Retinal pigment epithelial cell (primary cell): ENCODE measurements around the gene FYN.

Source experiments
- DNase-seq: peaks from one replicate; pipeline ENCODE4 v3.0.0-alpha.2; 2010; ENCODE audit warnings: low read depth
- H3K4me3 ChIP-seq: 2 replicates; pipeline ENCODE4 v1.5.1; 2011; ENCODE audit warnings: mild to moderate bottlenecking, low read length, control low read depth, moderate library complexity
- TF ChIP-seq, protein P1 (sequence below): conservative IDR thresholded peaks from 2 replicates; pipeline ENCODE4 v1.5.1; 2011; ENCODE audit warnings: low read depth, low read length, control low read depth, inconsistent platforms

Gene FYN

DNA sequence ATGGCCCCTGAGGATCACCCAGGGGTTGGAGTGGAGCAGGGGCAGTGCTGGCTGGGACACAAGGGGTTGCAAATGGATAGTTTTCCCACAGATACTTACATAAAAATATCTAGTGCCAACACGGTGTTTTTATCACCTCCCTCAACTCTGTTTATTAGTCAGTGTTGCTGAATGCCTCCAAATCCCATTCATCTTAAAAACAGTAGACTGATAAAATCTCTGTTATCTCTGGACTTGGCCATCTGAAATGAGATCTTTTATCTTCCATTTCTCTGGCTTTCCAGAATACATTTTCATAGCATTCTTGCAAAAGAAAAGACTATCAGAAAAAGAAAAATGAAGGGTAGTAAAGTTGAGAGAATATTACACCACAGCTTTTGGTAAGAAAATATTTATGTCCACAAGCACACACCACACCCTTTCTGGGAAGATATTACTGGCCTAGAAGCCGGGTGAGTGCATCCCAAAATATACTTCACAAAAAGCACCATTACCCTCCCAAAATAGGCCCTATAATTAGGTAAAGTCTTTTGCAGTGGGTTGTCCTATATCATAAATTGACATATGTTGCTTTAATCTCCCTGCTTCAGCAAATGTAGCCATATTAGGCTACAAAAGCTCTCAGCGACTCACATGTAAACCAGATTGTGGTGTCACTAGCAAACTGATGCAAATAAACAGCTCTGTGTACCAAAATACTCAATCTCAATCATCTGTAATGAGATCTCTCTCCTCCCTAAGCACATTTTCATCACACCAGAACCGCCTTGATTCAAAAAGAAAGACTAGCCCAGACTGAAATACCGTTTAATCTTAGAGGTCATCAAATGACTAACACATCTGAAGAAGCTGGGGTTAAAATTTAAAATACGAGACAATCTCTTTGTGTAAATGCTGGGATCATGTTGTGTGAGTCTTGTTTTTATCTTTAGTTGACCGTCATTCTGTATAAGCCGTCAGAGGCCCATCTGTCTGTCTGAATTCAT lies 96.7 kb downstream of the FYN start:
- TF ChIP-seq, protein P1, sequence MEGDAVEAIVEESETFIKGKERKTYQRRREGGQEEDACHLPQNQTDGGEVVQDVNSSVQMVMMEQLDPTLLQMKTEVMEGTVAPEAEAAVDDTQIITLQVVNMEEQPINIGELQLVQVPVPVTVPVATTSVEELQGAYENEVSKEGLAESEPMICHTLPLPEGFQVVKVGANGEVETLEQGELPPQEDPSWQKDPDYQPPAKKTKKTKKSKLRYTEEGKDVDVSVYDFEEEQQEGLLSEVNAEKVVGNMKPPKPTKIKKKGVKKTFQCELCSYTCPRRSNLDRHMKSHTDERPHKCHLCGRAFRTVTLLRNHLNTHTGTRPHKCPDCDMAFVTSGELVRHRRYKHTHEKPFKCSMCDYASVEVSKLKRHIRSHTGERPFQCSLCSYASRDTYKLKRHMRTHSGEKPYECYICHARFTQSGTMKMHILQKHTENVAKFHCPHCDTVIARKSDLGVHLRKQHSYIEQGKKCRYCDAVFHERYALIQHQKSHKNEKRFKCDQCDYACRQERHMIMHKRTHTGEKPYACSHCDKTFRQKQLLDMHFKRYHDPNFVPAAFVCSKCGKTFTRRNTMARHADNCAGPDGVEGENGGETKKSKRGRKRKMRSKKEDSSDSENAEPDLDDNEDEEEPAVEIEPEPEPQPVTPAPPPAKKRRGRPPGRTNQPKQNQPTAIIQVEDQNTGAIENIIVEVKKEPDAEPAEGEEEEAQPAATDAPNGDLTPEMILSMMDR = no peak
- DNase-seq = no peak
- H3K4me3 ChIP-seq = no peak overlapping the region

DNA sequence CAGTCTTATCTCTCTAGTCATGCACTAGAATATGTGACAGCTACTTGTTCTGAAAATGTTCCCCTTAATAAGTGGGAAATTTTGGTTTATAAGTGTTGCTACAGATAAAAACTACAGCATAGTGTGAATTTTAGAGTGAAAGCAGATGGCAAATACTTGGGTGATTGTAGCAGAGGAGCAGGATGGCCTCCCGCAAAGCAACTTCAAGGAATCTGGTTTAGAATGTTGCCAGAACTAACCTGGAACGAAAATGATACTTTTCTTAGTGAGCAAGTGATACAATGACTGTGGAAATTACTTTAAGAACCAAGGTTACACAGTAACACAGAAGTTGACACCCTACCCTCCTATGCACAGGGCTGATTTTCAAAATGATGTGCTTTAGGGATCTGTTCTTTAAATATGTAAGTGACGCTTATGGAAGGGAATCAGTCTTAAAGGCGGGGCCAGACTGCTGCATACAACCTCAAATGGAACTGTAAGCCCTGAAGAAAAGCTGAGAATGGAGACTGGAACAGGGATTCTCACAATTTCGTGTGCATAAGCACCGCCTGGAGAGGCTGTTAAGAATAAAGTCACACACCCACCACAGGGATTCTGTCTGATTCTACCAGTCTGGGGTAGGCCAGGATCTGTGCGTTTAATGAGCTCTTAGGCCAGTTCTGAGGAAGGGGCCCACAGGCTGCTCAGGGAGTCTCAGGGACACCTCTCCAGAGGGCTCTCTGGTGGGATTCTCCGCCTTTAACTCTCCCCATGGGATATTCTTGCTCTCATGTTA lies 97.9 kb downstream of the FYN start:
- no peak overlapping the region for H3K4me3 ChIP-seq
- no peak for DNase-seq
- TF ChIP-seq, protein P1 = no peak

DNA sequence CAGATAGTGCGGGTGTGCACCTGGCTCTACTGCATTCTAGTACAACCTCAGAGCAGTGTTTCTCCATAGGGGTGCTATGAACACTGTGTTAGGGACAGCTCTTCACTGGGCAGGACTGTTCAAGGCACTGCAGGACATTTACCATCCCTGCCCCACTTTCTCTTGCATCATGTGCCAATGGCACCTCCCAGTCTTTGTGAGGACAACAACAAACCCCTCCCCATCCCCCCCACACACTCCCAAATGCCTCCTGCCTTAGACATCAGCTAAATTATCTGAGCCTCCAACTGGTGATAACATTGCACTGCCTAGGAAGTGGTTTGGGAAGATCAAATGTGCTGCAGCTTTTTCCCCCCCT lies 98.9 kb downstream of the FYN start:
- TF ChIP-seq, protein P1 = no peak
- DNase-seq = no peak
- H3K4me3 ChIP-seq = no peak overlapping the region

DNA sequence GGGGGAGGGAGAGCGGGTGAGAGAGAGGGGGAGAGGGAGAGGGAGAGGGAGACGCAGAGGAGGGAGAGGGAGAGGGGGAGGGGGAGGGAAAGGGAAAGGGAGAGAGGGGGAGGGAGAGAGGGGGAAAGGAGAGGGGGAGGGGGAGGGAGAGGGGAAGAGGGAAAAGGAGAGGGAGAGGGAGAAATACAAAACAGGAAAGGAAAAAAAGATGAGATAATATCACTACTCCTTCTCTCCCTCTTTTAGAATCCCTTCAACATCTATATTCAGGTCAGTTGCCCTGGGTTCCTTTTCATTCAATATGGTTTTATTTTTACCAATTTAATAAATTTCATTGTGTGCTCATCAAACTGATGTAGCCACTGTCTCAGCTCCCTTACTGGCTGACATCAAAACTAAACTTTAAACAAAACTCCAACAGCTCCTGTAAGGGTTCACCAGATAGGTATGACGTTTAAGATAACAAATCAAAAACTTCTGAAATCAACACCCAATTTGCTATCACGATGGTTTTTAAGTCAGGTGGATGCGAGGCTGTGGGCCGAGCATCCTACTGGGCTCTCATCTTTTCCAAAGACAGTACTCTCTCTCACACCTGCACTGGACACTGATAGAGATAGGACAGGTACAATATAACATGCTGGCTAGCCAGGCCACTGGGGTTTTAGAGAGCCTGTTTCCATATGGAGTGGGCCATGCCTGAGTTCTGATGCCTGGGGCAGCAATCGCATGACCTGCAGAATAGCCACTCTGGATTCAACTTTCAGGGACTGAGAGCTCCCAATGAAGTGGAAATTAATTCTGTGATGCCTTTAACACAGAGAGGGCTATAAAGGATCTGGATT lies 99.5 kb downstream of the FYN start:
- DNase-seq = no peak
- H3K4me3 ChIP-seq = no peak overlapping the region
- TF ChIP-seq, protein P1 = no peak

DNA sequence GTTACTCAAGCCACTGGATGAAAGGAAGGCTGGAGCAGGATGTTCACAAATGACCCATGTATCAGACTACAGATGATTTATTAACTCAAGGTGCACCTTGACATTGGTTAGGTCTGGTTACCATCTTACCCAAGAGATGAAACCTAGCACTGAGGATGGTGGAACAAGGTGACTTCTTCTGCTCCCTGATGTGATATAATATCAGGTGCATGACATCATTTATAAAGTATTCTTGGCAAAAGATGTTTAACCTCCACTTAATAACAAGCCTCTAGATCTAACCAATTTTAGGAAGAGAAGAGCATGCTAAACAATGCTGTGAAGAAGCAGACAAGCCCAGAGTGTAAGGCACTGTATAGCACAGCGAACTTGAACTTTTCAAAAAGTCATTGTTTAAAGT lies 100.9 kb downstream of the FYN start:
- no peak for DNase-seq
- no peak overlapping the region for H3K4me3 ChIP-seq
- TF ChIP-seq, protein P1 = no peak

DNA sequence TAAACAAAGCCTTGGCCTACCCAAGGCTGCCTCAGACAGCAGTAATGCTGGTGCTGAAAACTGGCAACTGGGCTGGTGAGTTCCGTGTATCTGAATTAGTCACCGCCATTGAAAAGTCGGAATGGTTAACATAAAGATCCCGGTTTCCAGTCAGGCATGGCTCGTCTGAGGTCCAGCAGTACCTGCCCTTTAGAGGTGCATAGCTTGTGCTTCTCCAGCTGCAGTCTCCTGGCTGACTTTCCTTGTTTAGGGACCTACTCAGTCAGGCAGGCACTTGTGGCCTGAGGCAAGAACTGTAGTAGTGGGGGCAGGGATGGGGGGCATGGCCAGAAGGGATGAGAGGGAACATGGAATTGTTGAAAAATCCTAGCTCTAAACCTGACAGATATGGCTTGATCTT lies 101.6 kb downstream of the FYN start:
- no peak for DNase-seq
- TF ChIP-seq, protein P1 = no peak
- no peak overlapping the region for H3K4me3 ChIP-seq
